HEK293T (cell line): ENCODE results near the gene PKNOX2.

ENCODE experiments used
- BHLHE40 ChIP-seq: fragments of 450-650 bp; IDR thresholded peaks from 2 replicates; pipeline ENCODE4 v1.6.1; 2016; ENCODE audit warnings: mild to moderate bottlenecking, moderate library complexity, borderline replicate concordance
- CTBP1 ChIP-seq: fragments of 450-650 bp; IDR thresholded peaks from 2 replicates; pipeline ENCODE4 v1.6.1; 2016; ENCODE audit warnings: borderline replicate concordance
- NFRKB ChIP-seq: fragments of 450-650 bp; IDR thresholded peaks from 2 replicates; pipeline ENCODE4 v1.6.1; 2016; ENCODE audit warnings: mild to moderate bottlenecking, moderate library complexity
- SP1 ChIP-seq: fragments of 450-650 bp; IDR thresholded peaks from 2 replicates; pipeline ENCODE4 v1.6.1; 2017

- TF ChIP-seq CTBP1, result no peak
- no peak for TF ChIP-seq NFRKB
- no peak for TF ChIP-seq SP1
- no peak for TF ChIP-seq BHLHE40
These were observed 41.2 kb upstream of the PKNOX2 start for GRCh38 chr11:125123194-125123946.
